Activated gamma-delta T cell (primary cell): ENCODE data around the gene CNTNAP2.

Experiments
- DNase-seq: peaks from one replicate; lab custom pipeline; 2025; lab: John Stamatoyannopoulos, UW

The CNTNAP2 gene

DNA sequence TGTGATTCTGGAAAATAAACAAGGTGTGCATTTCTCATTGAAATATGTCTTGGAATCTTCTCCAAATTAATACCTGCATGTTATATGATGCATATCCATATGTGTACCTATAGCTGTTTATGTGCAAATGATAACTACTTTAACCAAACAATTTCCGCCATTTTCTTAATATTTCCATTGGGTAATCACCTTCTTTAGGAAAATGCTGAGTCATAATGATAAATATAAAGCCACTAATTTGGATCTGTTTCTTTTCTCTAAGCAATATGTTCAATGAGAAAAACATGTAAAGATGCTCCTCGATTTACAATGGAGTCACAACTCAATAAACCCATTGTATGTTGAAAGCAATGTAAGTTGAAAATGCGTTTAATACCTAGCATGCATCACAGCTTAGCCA is 574.4 kb downstream of the CNTNAP2 start:
- DNase-seq, result no peak

DNA sequence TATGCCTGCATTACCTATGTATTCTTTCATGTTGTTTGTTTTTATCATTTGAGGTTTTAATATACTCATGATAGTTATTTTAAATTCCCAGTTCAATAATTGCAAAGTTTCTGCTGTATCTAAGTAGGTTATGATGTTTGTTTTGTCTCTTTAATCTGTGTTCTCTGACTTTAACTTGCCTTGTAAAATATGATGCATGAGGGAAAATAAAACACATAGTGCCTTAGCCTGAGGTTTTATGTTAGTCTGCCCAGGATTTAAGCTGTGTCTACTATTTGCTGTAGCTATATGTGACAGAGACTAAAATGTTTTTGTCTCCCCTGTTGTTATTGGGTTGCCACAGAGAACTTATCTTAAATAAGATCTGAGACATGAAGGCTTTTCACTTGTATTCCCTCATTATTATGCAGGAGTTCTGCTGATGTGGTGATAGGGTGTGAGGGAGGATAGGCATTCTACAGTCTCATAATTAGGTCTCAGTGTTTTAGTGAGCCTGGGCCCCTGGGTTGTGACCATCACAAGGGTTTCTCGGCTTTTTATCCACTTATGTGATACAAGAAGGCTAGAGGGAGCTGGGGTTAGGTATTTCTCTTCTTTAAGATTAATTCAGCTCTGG is 582.5 kb downstream of the CNTNAP2 start:
- DNase-seq, result no peak

DNA sequence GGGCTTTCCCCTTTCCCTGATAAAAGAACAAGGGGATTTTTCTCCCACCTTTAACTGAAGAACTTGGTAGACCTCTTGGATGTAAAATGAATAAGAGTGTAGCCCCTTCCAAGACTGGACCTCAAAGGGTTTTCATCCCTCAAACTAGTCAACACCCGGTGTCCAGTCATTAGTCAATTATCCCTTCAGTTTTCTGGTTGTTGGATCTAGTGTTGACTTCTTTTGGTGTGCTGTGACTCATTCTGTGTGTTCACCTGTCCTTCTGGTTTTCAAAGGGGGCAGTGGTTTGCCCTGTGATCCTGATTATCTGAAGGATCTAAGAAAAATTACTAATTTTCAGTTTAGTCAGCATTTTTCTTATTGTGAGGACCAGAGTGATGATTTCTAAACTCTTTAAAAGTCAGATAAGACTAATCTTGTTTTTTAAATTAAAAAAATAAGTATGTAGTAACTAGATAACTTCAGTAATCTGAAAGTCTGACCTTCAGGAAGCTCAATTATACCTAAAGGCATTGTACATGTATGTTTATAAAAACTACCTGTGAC is 583.5 kb downstream of the CNTNAP2 start:
- DNase-seq, result no peak

DNA sequence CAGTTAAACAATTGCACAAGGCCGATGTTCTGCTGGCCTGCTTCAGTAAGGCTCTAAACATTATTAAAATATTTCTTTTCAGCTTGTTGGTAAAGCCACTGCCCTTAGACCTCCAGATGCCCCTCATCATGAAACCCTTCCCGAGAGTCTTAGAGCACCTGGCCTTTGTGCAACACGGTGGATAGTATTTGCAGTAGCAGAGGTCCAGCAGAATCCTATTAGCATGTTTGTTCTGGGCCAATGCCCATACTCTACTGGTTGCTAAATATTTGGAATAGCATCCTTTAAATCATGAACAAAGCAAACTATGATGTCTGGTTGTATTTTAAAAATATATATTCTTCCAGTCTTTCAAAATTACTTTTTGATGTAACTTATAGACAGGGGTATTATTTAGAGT is 584.6 kb downstream of the CNTNAP2 start:
- DNase-seq, result no peak

DNA sequence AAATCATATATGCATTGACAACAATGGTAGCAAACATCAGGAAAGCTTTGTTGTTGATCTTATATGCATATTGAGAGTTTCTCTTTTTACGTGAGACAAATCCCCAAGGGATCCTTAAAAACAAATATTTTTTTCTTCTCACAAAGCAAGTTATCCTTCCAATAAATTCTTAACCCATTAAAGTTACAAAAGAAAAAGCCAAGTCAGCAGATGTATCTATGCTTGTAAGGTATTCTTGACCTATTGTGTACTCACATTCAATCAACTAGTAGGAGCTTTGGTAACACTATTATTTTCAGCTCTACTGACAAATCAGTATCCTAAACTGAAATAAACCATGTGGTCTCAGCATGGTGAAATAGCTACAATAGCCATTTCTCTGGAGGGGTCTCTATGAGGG is 586.3 kb downstream of the CNTNAP2 start:
- no peak for DNase-seq

DNA sequence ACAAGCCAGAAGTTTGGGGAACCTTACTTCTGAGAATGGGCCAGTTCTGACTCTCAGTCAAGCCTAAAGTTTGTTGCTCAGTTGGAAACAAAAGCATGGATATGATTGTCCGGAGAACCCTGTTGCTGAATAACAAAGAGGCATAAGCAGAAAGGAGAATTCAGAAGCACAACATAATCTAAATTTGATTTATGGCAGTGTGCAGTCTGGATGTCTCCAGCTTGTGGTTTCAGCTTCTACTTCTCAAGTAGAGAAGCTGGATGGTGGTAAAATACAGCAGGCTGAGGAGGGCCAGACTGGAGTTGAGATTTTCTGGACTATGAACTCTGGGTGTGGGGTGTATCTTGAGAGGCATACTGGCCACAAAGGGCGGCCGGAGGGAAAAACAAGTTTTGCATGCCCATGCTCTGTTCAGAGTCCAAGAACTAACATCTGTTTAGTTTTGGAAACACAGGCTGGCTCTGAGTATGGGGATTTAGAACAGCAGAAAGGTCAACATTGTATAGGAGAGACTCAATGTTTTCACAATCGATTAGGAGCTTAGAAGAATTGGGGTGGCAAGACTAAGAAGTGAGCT is 592.9 kb downstream of the CNTNAP2 start:
- DNase-seq, result no peak

DNA sequence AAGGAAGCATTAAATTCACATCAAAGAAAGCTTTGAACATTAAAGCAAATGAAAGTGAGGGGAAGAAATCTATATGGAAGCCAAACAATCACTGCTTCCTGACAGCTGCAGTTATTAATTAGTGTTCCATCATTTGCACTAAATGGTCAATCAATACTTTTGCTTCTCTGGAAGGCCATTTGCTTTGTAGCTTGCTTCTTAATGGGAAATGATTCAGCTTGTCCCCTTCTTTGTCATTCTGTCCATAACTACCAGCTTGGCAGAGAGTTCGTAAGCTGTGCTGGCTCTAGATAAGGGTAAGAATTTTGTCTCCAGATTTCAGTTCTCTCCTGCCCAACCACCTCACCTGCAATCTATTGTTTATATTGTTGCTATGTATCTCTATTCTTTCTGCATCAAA is 596.6 kb downstream of the CNTNAP2 start:
- no peak for DNase-seq

DNA sequence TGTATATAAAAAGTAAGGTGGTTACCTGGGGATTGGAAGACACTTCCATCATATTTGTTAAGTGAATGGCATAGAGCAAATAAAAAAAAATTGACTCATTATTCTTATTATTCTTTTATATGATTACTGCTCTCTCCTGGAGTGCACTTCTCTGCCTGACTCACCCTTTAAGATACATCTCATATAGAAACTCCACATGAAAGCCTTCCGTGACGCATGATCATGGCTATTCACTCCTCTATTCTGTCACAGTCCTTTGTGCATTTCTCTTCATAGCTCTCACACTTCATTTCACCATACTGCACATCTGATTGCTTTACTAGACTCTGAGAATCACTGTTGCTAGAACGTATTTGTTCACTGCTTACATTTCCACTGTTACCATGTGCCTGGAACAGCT is 597.3 kb downstream of the CNTNAP2 start:
- DNase-seq, result no peak

DNA sequence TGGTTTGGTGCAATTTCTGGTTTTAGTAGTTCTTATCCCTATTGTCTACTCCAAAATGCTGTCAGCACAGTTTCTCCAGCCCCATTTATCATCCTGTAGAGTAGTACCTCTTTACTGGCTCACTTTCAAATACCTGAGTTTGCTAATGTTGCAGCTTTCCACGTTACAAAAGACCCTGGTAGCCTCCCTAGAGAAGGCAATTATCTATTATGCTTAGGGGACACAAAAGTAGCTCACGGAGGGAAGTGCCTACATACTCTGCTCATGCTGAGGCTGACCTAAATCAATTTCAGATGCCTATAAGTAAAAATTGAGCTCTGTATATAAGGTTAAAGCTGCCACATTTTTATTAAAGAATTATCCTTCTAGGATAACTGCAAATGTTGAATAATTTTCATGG is 603.6 kb downstream of the CNTNAP2 start:
- DNase-seq, result no peak

DNA sequence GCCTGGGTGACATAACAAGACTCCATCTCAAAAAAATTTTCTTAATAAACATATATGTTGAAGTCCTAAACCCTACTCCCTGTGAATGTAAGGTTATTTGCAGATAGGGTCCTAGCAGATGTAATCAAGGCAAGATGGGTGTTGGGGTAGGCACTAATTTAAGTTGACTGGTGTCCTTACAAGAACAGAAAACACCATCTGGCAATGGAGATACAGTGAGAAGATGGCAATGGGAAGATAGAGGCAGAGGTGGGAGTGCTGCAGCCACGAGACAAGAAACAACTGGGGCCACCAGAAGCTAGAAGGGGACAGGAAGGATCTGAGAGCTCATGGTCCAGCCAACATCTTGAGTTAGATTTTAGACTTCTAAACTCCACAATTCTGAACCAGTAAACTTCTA is 606.4 kb downstream of the CNTNAP2 start:
- DNase-seq, result no peak

DNA sequence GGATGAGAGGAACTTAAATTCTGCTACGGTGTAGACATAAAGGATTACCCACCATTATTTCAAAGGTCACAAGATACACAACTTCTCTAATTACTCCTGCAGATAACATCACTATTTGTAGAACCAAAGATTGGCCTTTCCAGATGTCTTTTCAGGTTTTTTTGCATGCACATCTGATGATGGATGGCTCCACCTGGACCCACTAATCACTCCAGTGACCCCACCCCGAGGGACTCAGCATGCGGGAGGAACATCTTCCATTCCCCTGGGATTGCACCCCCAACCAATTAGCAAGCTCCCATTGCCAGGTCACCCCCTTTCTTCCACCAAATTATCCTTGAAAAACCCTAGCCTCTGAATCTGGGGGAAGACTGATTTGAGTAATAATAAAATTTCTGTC is 608.9 kb downstream of the CNTNAP2 start:
- no peak for DNase-seq

DNA sequence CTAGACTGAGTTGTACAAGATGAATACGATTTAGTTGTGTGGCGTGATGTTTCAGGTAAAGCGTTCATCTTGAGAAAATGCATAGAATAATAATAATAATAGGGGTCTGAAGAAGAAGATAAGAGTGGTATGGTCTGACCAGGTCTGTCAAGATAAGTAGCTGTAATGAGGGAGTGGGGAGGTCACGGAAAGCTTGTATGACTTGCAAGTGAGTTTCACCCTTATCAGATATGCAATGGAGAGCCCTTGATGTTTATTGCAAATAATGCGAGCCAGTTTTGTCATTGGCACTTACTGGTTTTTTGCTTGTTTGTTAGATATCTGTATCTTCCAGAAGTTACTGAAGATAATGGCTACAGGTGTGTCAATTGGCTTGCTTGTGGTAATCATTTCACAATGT is 611.5 kb downstream of the CNTNAP2 start:
- no peak for DNase-seq

DNA sequence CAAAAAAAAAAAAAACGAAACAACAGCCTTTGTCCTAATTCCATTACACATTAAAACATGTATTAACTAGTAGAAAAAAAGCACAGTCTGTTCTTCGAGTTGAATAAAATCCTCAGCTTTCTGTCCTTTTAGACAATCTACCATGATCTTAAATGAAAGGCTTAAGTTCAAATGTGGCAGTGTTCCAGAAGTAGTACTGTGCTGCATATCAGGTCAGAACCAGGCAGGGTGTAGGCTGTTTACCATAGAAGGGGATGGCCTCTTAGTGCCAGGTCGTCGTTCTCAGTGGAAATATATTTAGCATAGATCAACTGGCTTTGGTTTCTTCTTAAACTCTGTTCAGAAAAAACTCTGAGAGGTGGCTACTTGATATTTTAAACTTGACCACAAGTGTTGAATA is 612.0 kb downstream of the CNTNAP2 start:
- no peak for DNase-seq

DNA sequence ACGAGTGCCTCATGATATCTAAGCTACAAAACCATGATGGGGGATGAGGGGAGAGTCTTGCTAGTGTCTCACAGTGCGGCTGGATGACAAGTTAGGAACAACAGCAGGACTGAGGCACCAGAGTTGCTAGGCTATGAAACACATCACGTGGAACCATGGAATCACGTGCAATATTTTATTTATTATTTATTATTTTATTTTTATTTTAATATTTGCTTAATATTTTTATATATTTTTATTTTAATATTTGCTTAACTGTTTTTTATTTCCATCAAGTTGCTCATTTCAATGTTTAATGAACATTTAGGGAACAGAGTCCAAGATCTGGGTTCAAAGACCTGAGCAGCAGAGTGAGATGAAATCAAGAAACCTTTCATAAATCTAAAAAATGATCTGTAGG is 614.6 kb downstream of the CNTNAP2 start:
- DNase-seq, result no peak

DNA sequence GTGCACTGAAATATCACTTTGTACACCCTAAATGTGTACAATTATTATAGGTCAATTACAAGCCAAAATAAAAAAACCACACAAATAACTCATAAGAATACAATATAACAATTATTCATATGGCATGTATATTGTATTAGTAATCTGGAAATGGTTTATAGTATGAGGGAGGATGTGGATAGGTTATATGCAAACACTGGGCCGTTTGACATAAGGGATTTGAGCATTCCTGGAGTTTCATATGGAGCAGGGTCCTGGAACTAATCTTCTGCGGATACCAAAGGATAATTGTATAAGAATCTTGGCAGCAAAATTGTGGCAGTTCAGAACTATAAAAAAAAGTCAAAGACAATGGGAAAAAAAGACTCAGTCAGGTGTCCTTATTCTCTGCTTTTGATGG is 619.4 kb downstream of the CNTNAP2 start:
- no peak for DNase-seq

DNA sequence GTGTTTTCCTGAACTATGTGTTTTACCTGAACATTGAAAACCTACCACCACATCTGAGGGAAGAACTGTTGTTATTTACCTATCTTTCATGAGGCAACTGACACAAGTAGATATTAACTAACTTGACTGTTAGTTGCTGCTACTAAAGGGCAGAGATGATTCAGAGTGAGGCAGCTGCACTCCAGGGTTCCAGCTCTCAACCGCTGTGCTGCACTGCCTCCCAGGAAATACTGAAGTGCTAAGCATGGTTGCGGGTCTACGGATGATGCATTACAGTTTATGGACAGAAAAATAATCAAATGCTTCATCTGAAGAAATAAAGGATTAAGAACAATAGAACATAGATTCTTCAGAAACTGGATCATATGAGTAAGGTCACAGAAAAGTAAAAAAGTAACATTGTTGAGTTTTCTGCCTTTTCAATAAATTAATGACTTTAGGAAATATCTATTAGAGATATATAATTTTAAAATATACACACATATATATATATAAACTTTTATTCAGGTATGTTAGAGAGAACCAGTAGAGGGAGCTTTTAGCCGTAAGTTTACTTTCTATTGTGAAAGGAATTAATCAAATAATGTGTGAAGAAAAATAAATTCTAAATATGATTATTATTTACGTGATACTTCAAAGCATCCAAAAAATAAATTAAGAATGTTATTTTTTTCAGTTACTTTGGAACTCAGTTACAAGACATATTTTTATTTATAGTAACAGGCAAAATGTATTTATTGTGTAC is 620.0 kb downstream of the CNTNAP2 start:
- no peak for DNase-seq

DNA sequence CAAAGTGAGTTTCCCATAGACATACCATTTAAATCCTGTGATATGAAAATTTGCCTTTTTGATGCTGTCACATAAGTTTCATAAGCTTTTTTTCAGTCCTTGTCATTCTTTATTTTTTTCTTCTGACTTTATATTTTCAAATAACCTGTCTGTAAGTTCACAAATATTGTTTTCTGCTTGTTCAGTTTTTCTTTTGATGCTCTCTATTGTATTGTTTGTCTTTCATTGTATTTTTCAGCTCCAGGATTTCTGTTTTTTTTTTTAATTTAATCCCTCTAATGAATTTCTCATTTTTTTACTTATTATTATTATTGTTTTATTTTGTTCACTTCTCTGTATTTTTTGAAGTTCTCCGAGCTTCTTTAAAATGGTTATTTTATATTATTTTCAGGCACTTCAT is 623.4 kb downstream of the CNTNAP2 start:
- DNase-seq, result no peak

DNA sequence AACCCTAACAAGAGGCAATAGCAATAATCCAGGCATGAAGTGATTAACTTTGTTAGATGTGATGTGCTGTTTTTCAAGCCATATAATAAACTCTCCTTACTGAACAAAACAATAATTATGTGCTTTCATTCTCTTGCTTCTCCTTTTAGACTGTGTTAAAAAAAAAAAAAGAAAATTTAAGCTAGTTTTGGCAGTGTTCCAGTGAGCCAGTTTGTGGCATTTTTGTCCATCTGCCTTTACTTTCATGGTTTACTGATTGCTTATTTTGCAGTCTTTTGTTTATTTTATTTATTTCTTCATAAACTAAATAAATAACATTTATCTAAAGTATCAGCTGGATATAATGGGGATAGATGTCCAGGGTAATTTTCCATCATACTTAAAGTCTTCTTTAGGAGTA is 625.3 kb downstream of the CNTNAP2 start:
- DNase-seq, result no peak

DNA sequence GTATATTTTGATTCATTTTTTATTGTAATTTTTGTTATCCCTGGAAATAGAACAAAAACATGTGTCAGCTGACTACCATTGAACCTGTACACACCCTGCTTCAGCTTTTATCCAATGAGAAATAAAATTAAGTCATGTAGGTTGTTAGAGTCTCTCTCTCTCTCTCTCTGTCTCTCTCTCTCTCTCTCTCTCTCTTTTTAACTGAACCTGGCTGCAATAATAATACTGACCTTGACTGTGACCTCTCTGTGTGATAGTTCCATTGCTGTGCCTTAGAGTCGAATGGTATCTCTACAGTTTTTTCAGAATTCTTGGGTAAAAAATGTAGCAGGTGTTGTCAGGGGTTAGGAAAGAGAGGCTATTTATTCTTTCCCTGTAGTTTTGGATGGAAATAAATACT is 637.8 kb downstream of the CNTNAP2 start:
- DNase-seq, result no peak

DNA sequence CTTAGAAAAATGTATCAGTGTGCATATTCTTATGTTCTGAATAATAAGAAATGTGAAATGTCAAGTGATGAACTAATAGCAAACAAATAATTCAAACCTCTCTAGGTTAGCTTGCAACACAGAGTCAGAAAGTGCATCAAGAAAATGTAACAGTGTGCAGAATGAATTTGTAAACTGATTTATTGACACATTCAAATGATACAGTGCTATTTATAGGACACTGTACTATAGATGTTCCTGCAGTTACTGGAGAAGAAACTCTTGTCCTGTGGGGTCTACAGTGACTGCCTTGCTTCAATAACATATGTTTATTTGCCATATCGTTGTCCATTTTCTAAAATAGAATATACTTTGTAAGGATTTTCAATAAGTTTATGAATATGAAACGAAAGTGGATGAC is 639.0 kb downstream of the CNTNAP2 start:
- no peak for DNase-seq

DNA sequence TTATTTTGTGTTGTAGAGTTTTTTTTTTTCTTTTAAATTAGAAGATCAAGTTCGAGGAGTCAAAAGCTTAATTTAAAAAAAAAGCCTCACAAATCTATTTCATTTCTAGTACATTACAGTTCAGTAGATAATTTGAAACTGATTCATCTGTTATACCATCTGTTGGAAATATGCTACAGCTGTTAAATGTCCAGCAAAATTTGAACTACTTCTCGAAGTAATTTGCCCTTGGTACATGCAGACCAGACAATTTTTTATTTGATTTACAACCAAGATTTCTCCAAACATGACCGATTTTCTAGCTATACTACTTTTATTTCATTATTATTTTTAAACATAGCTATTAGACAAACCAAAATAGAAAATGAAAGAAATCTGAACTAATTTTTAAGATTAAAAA is 647.9 kb downstream of the CNTNAP2 start:
- DNase-seq, result no peak

DNA sequence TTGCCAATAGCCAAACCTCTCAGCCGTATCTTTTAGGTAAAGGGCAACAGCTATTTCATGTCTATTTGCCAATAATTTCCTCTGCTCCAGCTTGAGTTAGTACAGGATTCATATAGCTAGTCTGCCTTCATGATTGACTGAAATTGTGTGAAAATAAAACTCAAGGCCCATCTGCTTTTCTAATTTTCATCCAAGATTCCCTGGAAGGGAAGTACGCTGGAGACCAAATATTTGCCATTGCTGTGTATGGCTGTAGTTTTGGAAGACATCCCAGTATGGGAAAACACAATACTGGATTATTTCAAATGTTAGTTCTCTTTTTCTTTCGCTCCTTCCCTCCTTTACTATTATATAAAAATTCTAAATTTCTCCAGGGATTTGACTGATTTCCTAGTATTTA is 652.4 kb downstream of the CNTNAP2 start:
- DNase-seq, result no peak

DNA sequence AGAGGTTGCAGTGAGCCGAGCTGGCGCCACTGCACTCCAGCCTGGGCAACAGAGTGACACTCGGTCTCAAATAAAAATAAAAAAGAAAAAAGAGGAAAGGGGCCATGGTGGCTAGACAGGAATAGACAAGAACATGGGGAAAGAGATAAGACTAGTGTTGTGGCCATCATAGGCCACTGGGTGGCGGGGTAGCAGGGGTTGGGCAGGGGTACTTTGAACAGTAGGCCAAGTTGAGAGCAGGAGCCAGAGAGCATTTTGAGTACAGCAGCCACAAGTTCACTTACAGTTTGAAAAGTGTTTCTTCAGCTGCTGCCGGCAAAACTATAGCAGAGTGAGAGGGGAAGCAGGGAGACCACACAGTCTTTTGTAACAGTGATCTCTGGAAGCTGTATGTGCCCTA is 656.0 kb downstream of the CNTNAP2 start:
- DNase-seq, result no peak
